GM21360 (cell line): ENCODE data around the gene MEMO1.

Experiments
- ATAC-seq: cut with Tn5 transposase; IDR thresholded peaks from one replicate; pipeline ENCODE4 v1.9.1; 2021; ENCODE audit warnings: mild to moderate bottlenecking, moderate library complexity; ENCODE audit not compliant: unreplicated experiment

The MEMO1 gene

DNA sequence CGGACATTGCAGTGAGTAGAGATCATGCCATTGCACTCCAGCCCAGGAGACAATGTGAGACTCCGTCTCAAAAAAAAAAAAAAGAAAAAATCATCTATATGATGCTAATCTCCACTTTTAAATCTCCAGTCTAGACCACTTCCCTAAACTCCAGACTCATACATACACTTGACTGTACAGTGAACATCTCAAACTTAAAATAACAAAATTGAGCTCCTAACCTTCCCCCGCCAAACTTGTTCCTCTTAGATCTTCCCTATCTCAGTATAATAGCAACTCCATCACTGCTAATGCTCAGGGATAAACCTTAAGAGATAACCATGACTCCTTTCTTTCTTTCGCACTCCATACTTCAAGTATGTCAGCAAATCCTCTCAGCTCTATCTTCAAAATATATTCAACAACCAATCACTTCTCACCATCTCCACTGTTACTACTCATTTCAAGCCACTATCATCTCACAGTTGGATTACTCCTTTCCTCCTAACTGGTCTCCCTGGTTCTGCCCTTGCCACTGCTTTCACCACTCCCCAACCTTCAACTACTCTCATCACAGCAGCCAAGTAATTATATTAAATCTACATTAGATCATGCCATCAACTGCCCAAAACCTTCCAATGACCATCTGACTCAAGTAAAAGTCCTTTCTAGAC lies 12.0 kb downstream of the MEMO1 start:
- ATAC-seq: no peak

DNA sequence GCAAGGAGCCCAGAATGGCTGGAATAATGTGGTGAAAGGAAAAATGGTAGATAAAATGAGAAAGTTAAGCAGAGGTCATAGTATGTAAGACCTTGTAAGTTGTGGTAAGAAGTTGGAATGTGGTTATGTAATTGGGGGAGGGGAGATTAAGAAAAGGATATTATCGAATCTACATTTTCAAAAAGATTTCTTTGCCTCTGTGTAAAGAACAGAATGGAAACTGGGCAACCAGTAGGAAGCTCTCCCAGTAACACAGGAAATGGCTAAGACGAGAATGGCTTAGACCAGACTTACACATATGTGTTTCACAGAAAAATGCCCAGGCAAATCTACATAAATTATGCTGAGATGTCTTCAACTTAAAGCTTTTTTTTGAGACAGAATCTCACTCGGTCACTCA lies 13.2 kb downstream of the MEMO1 start:
- ATAC-seq: no peak

DNA sequence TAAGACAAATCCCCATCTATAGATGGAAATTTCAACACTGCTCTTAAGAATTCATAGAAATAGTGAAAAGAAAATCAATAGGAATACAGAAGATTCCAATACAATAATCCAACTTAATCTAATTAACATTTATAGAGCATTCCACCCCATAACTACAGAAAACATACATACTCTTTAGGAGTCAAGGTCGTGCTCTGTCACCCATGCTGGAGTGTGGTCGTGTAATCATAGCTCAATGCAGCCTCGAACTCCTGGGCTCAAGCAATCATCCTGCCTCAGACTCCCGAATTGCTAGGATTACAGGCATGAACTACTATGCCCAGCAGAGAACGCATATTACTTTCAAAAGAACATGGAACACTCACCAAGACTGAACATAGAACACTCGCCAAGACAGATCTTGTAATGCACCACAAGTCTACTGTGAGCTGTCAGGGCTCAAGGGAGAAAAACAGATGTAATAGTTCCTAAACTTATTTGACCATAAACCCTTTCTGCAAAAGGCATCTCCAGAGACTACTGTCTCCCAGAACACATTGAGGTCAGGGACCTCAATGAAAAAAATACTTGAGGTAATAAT lies 14.1 kb downstream of the MEMO1 start:
- ATAC-seq: no peak

DNA sequence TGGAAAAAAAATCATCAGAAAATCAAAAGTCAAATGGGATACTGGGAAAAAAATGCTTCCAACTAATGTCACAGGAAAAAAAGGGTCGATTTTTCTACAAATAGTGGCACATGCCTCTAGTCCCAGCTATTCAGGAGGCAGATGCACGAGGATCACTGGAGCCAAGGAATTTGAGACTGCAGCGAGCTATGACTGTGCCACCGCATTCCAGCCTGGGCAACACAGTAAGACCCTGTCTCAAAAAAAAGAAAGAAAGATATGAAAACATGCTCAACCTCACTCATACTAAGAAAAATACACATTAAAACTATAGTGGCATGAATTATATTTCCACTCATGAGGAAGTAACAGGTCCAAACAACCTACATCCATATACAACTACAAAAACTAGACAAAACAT lies 17.9 kb downstream of the MEMO1 start:
- no peak for ATAC-seq

DNA sequence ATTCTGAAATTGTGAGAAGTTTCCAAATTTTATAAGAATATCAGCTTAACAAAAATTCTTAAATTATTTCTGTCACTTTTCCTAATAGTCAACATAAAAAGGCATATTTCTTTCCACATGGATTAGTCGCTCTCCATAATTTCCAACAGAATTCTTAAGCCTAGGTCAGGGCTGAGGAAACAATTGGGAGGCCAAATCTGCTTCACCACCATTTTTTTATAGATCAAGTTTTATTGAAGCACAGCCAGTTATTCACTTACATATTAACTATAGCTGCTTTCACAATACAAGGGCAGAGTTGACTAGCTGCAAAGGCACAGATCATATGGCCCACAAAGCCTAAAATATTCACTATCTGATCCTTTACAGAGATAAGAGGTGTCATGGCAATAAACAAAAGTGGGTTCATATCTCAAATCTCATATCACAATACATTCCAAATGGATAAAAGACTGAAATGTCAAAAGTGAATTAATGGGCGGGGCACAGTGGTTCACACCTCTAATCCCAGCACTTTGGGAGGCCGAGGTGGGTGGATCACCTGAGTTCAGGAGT lies 18.7 kb downstream of the MEMO1 start:
- no peak for ATAC-seq

DNA sequence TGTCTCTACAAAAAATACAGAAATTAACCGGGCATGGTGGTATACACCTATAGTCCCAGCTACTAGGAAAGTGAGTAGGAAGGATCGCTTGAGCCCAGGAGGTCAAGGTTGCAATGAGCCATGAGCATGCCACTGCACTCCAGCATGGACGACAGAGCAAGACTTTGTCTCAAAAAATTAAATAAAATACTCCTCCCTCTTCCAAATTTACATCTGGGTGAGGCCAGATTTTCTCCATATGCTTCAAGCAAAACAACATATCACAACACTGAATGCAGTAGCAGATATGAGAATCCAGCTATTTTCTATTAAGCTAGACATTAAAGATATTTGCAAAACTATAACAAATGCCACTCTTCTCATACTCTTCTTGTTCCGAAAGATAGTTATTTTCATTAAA lies 20.9 kb downstream of the MEMO1 start:
- no peak for ATAC-seq

DNA sequence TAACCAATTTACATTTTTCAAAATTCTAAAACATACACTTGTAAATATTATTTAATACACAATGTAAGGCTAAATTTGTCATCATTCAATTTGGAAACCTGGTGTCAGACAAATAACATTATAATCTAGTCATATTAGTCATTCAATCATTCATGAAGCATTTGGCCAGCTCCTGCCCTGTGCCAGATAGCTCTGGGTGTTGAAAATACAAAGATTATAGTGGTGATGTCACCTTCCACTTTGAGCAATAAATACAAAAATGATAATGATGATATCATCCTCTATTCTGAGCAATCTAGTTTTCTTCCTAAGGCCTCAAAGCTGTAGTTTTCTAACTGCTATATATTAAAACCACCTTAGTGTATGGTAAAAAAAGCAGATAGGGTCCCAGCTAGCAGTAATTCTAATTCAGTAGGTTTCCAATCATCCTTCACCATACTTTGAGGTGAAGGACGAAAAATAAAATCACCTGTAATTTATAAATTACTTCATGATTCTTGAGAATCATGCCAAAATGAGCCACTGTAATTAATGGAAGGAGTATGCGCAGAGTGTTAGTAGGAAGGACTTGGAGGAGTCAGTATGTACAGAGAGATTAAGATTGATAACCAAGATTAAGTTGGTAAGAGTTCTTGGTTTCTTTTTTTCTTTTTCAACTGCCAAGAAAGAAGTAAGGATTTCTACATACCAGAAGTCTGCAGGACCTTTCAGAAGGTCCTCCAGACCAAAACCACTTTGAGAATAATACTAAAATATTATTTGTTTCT lies 23.2 kb downstream of the MEMO1 start:
- ATAC-seq: no peak

DNA sequence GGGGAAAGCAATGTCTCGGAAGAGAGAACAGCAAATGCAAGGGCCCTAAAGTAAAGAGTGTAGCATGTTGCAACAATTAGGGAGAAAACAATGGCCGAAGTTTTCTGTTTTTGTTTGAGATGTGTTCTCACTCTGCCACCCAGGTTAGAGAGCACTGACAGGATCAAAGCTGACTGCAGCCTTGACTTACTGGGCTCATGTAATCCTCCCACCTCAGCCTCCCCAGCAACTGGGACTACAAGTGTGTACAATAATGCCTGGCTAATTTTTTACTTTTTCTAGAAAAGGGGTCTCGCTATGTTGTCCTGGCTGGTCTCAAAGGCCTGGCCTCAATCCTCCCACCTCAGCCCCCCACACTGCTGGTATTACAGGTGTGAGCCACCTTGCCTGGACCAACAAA lies 23.9 kb downstream of the MEMO1 start:
- ATAC-seq: no peak

DNA sequence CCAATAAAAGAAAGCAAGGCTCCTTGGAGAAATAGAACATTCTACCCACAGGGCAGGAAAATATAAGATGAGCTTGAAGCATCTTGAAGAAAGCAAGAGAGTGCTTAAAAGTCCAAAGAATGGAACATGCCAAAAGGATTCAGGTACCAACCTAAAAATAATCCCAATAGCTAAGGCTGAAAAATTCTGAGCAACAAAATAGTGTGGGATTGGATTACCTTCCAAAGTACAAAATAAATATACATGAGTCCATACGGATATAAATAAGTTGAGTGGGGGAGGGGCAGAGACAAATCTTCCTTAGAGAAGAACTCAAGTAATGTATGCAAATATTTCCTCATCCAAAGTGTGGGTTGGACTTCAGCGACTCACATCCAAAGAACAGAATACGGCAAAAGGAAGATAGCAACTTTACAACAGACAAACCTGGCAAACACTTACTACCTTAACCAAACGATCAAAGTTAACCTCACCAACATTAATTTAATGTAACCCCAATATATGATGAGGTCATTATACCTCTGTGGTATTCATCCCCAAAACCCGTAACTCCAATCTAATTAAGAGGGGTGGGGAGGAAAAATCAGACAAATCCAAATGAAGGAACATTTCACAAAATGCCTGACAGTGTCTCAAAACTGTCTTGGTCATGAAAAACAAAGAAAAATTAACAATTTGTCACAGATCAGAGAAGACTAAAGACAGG lies 26.9 kb downstream of the MEMO1 start:
- no peak for ATAC-seq

DNA sequence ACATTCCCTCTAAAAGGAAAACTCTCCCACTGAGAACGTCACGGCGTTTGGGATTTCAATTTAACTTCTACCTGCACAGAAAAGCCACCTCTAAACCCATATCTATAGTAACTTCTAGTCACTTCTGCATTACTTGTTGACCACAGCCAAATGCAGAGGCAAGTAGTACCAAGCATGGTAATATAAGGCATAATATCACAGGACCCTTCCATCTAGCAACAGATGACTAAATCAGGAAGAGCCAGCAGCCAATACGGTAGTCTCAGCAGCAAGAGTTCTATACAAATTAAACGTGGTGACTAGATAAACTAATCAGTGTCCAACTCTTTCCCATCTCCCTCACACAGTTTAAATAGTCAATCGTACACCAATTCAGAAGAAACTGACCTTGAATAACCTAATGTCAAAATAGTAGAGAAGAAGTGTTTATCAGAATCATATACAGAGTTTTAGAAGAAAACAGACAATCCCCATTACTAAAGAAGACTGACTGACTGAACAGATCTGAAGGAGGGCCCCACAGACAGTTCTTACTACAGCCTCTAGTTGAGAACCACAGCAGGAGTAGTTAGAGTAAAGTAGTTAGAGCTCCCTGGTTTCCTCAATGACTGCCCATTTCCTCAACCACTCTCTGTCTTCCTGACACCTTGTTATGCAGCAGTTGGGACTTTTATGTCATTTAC lies 30.0 kb downstream of the MEMO1 start:
- ATAC-seq: peak; percentile 97

DNA sequence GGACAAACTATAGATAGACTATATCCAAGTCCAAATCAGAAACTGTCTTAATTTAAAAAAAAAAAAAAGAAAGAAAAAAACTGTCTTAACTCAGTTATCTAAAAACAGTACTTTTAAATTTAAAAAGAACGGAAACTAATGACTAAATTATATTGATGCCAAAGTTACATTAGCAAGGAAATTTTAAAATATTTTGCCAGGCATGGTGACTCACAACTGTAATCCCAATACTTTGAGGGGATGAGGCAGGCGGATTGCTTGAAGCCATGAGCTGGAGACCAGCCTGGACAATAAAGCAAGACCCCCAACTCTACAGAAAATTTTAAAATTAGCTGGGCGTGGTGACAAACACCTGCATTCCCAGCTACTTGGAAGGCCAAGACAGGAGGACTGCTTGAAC lies 30.9 kb downstream of the MEMO1 start:
- no peak for ATAC-seq

DNA sequence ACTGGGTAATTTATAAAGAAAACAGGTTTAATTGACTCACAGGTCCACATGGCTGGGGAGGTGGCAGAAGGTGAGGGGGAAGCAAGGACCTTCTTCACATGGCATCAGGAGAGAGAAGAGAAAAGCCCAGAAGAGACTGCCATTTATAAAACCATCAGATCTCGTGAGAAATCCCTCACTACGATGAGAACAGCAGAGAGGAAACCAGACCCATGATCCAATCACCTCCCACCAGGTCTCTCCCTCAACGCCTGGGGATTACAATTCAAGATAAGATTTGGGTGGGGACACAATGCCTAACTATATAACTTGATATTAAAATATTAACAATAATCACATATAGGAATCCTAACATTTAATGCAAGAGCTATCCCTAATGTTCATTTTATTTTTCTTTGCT lies 31.8 kb downstream of the MEMO1 start:
- ATAC-seq: no peak

DNA sequence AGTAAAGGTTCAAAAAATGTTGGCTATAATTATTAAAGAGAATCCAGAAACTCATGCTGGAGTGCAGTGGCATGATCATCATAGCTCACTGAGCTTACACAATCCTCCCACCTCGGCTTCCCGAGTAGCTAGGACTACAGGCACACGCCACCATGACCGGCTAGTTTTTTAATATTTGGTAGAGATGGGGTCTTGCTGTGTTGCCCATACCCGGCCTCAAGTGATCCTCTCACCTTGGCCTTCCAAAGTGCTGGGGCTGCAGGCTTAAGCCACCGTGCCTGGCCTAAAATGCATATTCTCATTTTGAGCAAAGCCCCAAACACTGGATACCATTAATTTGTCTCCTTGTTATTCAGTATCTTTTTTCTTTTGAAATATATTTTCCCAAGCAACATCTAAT lies 32.4 kb downstream of the MEMO1 start:
- no peak for ATAC-seq

DNA sequence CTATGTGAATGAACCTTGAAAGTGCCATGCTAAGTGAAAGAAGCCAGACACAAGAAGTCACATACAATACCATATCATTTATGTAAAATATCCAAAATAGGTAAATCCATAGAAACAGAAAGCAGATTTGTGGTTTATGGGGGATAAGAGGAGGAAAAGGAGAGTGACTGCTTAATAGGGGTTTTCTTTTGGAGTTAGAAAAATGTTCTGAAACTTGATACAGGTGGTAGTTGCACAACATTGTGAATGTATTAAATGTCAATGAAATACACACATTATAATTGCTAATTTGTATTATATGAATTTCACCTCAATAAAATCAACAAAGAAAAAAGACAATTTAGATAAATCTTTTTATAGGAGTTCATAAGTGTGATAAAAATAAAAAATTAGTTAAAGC lies 37.1 kb downstream of the MEMO1 start:
- no peak for ATAC-seq

DNA sequence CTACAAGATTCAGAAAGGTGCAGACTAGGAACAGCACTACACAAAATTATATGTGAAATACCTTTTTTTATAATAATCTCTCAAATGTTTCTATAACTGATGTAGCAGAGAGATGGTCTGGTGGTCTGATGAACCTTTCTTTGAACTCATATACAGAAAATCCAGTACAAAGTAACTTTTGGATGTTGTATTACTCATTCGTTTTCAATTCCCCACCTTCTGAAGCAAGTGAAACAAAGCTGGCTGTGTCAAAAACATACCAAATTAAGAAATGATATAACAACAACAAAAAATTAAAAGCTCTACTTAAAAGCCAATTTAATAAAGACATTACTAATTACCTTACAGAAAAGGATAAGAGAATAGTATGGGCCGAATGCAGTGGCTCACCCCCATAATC lies 38.7 kb downstream of the MEMO1 start:
- no peak for ATAC-seq

DNA sequence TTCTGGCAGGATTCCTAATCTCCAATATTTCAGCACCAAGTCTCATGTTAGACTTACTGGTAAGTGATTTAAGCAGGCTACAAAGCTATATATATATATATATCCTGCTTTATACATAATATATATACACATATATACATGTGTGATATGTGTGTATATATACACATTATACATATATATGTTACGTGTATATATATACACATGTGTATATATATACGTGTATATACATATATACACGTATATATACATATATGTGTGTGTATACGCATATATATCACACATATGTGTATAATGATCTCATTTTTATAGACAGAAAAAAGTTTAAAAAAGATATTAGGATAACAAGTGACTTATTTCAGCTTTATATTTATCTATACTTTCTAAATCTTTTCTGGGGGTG lies 41.6 kb downstream of the MEMO1 start:
- no peak for ATAC-seq

DNA sequence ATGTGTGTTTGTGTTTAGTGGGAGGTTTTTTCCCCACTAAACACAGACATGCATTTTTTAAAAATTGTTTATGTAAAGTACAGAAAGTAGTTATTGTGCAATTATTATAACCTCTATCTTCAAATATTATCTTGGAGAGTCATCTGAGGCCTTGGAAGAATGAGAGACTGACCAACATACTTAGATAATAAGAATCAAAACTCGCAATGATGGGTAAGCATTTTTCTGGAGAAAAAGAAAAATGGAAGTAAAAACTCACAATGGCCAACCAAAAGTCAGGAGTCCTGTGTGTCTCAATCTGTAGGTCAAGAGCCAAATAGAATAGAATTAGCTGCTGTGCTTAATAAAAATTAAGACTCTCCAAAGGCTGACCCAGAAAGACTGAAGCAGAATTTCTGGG lies 43.0 kb downstream of the MEMO1 start:
- no peak for ATAC-seq

DNA sequence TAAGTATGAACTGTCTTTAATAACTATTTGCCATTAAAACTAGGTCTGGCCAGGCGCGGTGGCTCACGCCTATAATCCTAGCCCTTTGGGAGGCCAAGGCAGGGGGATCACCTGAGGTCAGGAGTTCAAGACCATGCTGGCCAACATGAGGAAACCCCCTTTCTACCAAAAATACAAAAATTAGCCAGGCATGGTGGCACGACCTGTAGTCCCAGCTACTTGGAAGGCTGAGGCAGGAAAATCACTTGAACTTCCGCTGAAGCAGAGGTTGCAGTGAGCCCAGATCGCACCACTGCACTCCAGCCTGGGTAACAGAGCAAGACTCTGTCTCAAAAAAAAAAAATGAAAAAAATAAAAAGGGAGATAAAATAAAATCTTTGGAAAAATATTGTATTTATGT lies 44.4 kb downstream of the MEMO1 start:
- peak; percentile 47 for ATAC-seq

DNA sequence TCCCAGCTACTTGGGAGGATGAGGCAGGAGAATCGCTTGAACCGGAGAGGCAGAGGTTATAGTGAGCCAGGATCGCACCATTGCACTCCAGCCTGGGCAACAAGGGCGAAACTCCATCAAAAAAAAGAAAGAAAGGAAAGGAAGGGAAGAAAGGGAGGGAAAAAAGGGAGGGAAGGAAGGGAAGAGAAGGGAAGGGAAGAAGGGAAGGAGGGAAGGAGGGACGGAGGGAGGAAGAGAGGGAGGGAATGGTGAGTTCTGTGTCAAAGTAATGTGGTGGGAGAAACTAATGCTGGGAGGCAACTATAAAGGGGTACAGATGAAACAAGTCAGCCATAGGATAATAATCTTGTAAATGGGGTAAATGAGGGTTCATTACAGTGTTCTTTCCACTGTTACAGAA lies 45.7 kb downstream of the MEMO1 start:
- ATAC-seq: no peak

DNA sequence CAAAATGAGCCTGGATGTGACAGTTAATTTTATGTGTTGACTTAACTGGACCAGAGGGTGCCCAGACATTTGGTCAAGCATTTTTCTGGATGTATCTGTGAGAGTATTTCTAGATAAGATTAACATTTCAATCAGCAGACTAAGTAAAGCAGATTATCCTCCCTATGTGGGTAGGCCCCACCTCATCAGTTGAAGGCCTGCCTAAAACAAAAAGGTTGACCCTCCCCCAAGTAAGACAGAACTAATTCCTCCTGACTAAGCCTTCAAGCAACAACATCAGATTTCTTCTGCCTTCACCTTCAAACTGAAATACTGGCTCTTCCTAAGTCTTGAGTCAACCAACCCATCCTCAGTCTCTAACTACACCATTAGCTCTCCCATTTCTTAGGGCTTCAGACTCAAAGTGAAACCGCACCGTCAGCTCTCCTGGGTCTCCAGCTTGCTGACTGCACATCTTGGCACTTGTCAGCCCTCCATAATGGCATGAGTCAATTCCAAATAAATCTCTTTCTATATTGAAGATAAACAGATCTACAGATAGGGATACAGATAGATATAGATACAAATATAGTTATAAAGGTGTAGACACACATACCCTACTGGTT lies 47.9 kb downstream of the MEMO1 start:
- ATAC-seq: no peak
